CD4-positive, alpha-beta memory T cell (primary cell): Measurements from ENCODE around the gene NOS1. TPM values are rescaled to one million over a fixed set of nuclear protein-coding genes. Genes with fewer than 3 reads are reported as not detected.
"Not testable (repeated sequence)": the region's sequence is repeated elsewhere in the genome, so short reads cannot be mapped to it uniquely, and the experiment has no call there.

Experiments used
- CTCF ChIA-PET: fragments of 350-600 bp; sonication (Branson Sonifier 250); formaldehyde crosslinking; loops from one replicate; lab custom pipeline; 2021; ENCODE audit warnings: inconsistent platforms; ENCODE audit not compliant: partially characterized antibody; lab: Charles Lee
- POLR2A ChIA-PET: fragments of 350-600 bp; sonication (Branson Sonifier 250); formaldehyde crosslinking; loops from one replicate; lab custom pipeline; 2021; ENCODE audit not compliant: partially characterized antibody; lab: Charles Lee
- DNase-seq, 5 donors: peaks; one replicate each; pipeline versions ENCODE4 v3.0.0 to v3.0.0-alpha.2; 2020 to 2022; ENCODE audit warnings: mixed read lengths in 1 of 5
- H3K27ac ChIP-seq: one replicate; pipeline ENCODE4 v1.7.0; 2013; ENCODE audit warnings: low read depth, low read length
- H3K27me3 ChIP-seq: 2 replicates; pipeline ENCODE4 v1.7.0; 2013; ENCODE audit warnings: mild to moderate bottlenecking, low read length, moderate library complexity; ENCODE audit not compliant: insufficient read depth
- H3K36me3 ChIP-seq: 2 replicates; pipeline ENCODE4 v1.7.0; 2013; ENCODE audit warnings: mild to moderate bottlenecking, low read length, moderate library complexity; ENCODE audit not compliant: insufficient read depth
- H3K4me1 ChIP-seq: 2 replicates; pipeline ENCODE4 v1.7.0; 2013; ENCODE audit warnings: mild to moderate bottlenecking, low read length, moderate library complexity; ENCODE audit not compliant: insufficient read depth
- H3K4me3 ChIP-seq, 2 donors: one replicate each; pipeline ENCODE4 v1.7.0; 2013; ENCODE audit warnings: low read length in 2 of 2, mild to moderate bottlenecking in 1 of 2
- H3K9me3 ChIP-seq, 2 donors: one replicate each; pipeline ENCODE4 v1.7.0; 2013; ENCODE audit warnings: low read length in 2 of 2, control low read depth in 1 of 2; ENCODE audit not compliant: control insufficient read depth in 1 of 2
- H3K27ac Mint-ChIP-seq, 7 donors: one replicate each; pipeline ENCODE4 v1.8.0; 2020 to 2021; ENCODE audit warnings: mixed read lengths in 7 of 7, mild to moderate bottlenecking in 6 of 7, inconsistent platforms in 3 of 7, moderate library complexity in 3 of 7
- H3K27me3 Mint-ChIP-seq, 2 donors: one replicate each; pipeline ENCODE4 v1.8.0; 2020 to 2021; ENCODE audit warnings: mixed read lengths in 2 of 2
- H3K36me3 Mint-ChIP-seq, 2 donors: one replicate each; pipeline ENCODE4 v1.8.0; 2020 to 2021; ENCODE audit warnings: mixed read lengths in 2 of 2, inconsistent platforms in 1 of 2, mild to moderate bottlenecking in 1 of 2
- H3K4me1 Mint-ChIP-seq, 4 donors: one replicate each; pipeline ENCODE4 v1.8.0; 2020 to 2021; ENCODE audit warnings: mixed read lengths in 4 of 4, mild to moderate bottlenecking in 1 of 4
- H3K4me3 Mint-ChIP-seq, 8 donors: one replicate each; pipeline ENCODE4 v1.8.0; 2020 to 2021; ENCODE audit warnings: mixed read lengths in 8 of 8, mild to moderate bottlenecking in 7 of 8, moderate library complexity in 6 of 8, inconsistent platforms in 3 of 8
- H3K9me3 Mint-ChIP-seq, 8 donors: one replicate each; pipeline ENCODE4 v1.8.0; 2020 to 2021; ENCODE audit warnings: mixed read lengths in 8 of 8, mild to moderate bottlenecking in 5 of 8, inconsistent platforms in 3 of 8, moderate library complexity in 1 of 8
- intact Hi-C: fragments of 100-400 bp; cut with micrococcal nuclease; formaldehyde crosslinking; loops from one replicate; pipeline ENCODE4 v1.15.1; 2023
- polyA plus RNA-seq, 2 donors: library from polyadenylated mRNA; unstranded; fragments of 300-500 nt; fragmentation: Illumina TruSeq; gene quantifications; one replicate each; pipeline ENCODE4 v1.2.3, GENCODE V29; 2021
- total RNA-seq, 2 experiments: library from RNA; stranded (reverse); gene quantifications; one replicate each; pipeline ENCODE4 v1.2.3, GENCODE V29; 2021

NOS1 gene
- total and polyA plus RNA-seq, 4 experiments from 2014 or later, result not detected

DNA sequence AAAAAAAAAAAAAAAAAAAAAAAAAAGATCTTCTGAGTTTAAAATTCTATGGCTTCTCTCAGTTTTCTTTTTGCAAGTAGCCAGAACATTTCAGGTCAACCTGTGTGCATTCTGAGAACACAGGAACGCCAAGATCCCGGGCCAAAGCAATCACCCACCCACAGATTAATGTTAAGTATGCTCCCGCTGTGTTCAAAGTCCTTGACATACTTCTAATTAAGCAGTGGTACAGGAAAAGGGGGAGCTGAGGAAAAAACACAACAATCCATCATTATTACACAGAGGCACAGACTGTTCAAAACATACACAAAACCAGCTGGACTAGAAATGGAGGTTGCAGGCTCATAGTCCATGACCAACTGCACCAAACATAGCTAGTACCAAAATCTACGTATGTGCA is 174.0 kb downstream of the NOS1 start:
- ChIA-PET CTCF (interaction anchor here (1.1 kb wide), 1 partner anchor 16 kb away, joined by 3 read pairs; no protein-coding TSS in a partner anchor), POLR2A (interaction anchor here (0.7 kb wide), 1 partner anchor 468 kb away, joined by 3 read pairs; no protein-coding TSS in a partner anchor)
- Mint-ChIP-seq H3K9me3 (no peaks in the 10 kb centered on the region), H3K4me1 (peaks cover 19 to 54% (median 31%) of the 10 kb centered on the region in 4 donors), H3K27me3 (no peaks in the 10 kb centered on the region), H3K4me3 (peak overlapping the region in 2 of 8 donors; percentile 36 to 46), H3K36me3 (peaks cover 26 to 42% of the 10 kb centered on the region in 2 donors), H3K27ac (peak overlapping the region in 1 of 7 donors; percentile 66)
- peaks cover 20% of the 10 kb centered on the region for H3K36me3 ChIP-seq
- H3K27me3 ChIP-seq, result no peaks in the 10 kb centered on the region
- H3K9me3 ChIP-seq, result no peaks in the 10 kb centered on the region
- H3K27ac ChIP-seq, result no peak overlapping the region
- DNase-seq, result no peak
- H3K4me1 ChIP-seq, result peaks cover 26% of the 10 kb centered on the region
- no peak overlapping the region for H3K4me3 ChIP-seq
- intact Hi-C loops, result no loop called here

DNA sequence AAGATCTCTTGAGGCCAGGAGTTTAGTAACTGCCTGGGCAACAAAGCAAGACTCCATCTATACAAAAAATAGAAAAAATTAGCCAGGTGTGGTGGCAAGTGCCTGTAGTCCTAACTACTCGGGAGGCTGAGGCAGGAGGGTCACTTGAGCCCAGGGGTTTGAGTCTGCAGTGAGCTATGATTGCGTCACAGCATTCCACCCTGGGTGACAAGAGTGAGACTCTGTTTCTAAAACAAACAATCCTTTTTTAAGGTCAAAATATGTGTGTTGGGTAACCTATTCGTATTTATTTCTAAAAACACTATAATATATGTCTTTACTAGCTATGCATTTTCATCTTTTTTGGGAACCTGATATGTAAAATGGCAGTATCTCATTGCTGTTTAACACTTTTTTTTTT is 178.6 kb downstream of the NOS1 start:
- H3K27ac Mint-ChIP-seq, result no peak overlapping the region
- no peaks in the 10 kb centered on the region for H3K9me3 Mint-ChIP-seq
- peaks cover 15 to 31% (median 17%) of the 10 kb centered on the region in 4 donors for H3K4me1 Mint-ChIP-seq
- no peak overlapping the region for H3K4me3 Mint-ChIP-seq
- DNase-seq, result no peak
- intact Hi-C loops, result no loop called here
- no peaks in the 10 kb centered on the region for H3K9me3 ChIP-seq
- H3K27me3 Mint-ChIP-seq, result no peaks in the 10 kb centered on the region
- H3K27me3 ChIP-seq, result no peaks in the 10 kb centered on the region
- POLR2A ChIA-PET, result no interaction called here
- H3K36me3 Mint-ChIP-seq, result peaks cover 61 to 69% of the 10 kb centered on the region in 2 donors
- no peak overlapping the region for H3K27ac ChIP-seq
- CTCF ChIA-PET, result no interaction called here
- no peak overlapping the region for H3K4me3 ChIP-seq
- peaks cover 5% of the 10 kb centered on the region for H3K4me1 ChIP-seq
- H3K36me3 ChIP-seq, result peaks cover 50% of the 10 kb centered on the region

DNA sequence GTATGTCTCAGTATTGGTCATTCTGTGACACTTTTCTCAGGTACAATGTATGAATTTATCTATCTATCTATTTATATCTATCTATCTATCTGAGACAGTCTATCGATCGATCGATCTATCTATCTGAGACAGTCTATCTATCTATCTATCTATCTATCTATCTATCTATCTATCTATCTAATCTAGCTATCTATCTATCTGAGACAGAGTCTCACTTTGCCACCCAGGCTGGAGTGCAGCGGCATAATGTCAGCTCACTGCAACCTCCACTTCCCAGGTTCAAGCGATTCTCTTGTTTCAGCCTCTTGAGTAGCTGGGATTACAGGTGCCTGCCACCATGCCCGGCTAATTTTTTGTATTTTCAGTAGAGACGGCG is 180.0 kb downstream of the NOS1 start:
- H3K27ac ChIP-seq, H3K4me1 ChIP-seq, H3K9me3 Mint-ChIP-seq, H3K27me3 ChIP-seq, H3K4me3 Mint-ChIP-seq, POLR2A ChIA-PET, intact Hi-C loops, CTCF ChIA-PET, H3K27me3 Mint-ChIP-seq, H3K27ac Mint-ChIP-seq, H3K9me3 ChIP-seq, DNase-seq, H3K4me3 ChIP-seq: not testable (repeated sequence)
- peaks cover 61 to 76% of the 10 kb centered on the region in 2 donors for H3K36me3 Mint-ChIP-seq
- peaks cover 64% of the 10 kb centered on the region for H3K36me3 ChIP-seq
- H3K4me1 Mint-ChIP-seq, result peaks cover 10 to 23% (median 13%) of the 10 kb centered on the region in 4 donors

DNA sequence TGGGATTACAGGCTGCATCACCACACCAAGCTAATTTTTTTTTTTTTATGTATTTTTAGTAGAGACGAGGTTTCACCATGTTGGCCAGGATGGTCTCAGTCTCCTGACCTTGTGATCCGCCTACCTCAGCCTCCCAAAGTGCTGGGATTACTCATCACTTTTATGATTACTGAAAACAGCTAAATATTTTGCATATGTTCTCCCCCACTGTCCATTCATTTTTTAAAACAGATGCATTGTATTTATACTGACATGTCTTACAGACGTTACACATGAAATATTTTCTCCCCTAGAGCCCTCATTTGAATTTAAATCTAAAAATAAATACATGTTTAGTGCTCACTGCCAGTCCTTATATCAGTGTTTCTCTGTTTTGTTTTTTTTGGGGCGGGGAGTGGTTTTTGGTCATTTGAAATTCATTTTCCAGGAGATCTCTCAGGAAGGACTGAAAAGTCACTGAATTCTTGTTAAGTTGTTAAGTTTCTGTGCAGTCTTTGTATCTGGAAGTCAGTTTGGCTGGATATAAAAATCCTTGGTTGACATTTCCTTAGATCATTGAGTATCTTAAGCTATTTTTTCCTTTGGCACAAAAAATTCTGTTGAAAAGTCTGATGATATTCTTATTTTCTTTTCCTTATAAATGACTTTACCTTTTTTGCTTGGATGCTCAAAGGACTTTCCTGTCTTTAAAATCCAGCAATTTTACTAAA is 180.5 kb downstream of the NOS1 start:
- intact Hi-C loops, result no loop called here
- H3K27ac ChIP-seq, result no peak overlapping the region
- peaks cover 64 to 76% of the 10 kb centered on the region in 2 donors for H3K36me3 Mint-ChIP-seq
- ChIA-PET POLR2A (no interaction called here), CTCF (no interaction called here)
- H3K27me3 Mint-ChIP-seq, result no peaks in the 10 kb centered on the region
- H3K36me3 ChIP-seq, result peaks cover 69% of the 10 kb centered on the region
- H3K4me3 Mint-ChIP-seq, result no peak overlapping the region
- peak overlapping the region in 2 of 7 donors; percentile 49 to 56 for H3K27ac Mint-ChIP-seq
- no peaks in the 10 kb centered on the region for H3K4me1 ChIP-seq
- no peaks in the 10 kb centered on the region for H3K27me3 ChIP-seq
- no peaks in the 10 kb centered on the region for H3K9me3 Mint-ChIP-seq
- peaks cover 8 to 20% (median 16%) of the 10 kb centered on the region in 4 donors for H3K4me1 Mint-ChIP-seq
- DNase-seq, result no peak
- H3K9me3 ChIP-seq, result no peaks in the 10 kb centered on the region
- H3K4me3 ChIP-seq, result no peak overlapping the region

DNA sequence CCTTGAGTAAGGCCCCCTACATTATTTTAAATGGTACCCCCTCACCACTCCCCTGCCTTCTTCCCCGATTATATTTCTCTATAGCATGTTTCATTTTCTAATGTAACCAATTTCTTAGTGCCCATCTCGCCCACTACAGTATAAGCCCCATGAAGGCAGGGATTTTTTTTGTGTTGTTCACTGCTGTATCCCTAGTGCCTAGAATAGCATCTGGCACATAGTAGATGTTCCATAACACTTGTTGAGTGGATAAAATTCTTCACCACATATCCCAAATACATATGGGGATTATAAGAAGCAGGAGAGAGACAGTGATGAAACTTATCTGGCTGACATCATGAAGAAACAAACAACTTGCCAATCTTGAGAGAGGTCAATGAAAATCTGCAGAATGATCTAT is 182.7 kb downstream of the NOS1 start:
- H3K36me3 Mint-ChIP-seq, result peaks cover 64 to 84% of the 10 kb centered on the region in 2 donors
- no peak for DNase-seq
- no peak overlapping the region for H3K4me3 Mint-ChIP-seq
- Histone ChIP-seq H3K27ac (no peak overlapping the region), H3K4me1 (no peaks in the 10 kb centered on the region), H3K36me3 (peaks cover 77% of the 10 kb centered on the region), H3K4me3 (no peak overlapping the region), H3K9me3 (no peaks in the 10 kb centered on the region), H3K27me3 (no peaks in the 10 kb centered on the region)
- CTCF ChIA-PET, result no interaction called here
- intact Hi-C loops, result no loop called here
- no peaks in the 10 kb centered on the region for H3K27me3 Mint-ChIP-seq
- H3K9me3 Mint-ChIP-seq, result no peaks in the 10 kb centered on the region
- no peak overlapping the region for H3K27ac Mint-ChIP-seq
- peaks cover 4 to 16% (median 15%) of the 10 kb centered on the region in 4 donors for H3K4me1 Mint-ChIP-seq
- POLR2A ChIA-PET, result no interaction called here

DNA sequence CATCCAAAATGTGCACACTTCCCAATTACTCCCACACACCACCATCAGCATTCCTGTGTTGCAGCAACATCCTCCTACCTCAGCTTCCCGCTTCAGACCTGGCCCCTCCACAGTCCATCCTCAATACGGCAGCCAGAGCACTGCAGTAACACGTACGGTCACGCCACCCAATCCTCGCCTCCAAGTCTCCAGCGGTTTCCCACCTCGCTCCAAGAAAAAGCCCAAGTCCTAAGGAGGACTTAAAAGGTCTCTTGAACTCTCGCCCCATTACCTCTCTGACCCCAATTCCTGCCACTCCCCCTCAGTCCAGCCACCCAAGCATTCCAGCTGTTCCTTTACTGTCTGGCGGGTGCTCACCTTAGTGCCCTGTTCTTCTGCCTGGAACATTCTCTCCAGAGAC is 183.1 kb downstream of the NOS1 start:
- no peaks in the 10 kb centered on the region for H3K9me3 Mint-ChIP-seq
- H3K4me1 ChIP-seq, result no peaks in the 10 kb centered on the region
- H3K27me3 Mint-ChIP-seq, result no peaks in the 10 kb centered on the region
- peaks cover 72% of the 10 kb centered on the region for H3K36me3 ChIP-seq
- no peaks in the 10 kb centered on the region for H3K27me3 ChIP-seq
- ChIA-PET CTCF (no interaction called here), POLR2A (no interaction called here)
- H3K4me3 ChIP-seq, result no peak overlapping the region
- DNase-seq, result no peak
- H3K4me3 Mint-ChIP-seq, result no peak overlapping the region
- no peak overlapping the region for H3K27ac ChIP-seq
- intact Hi-C loops, result no loop called here
- H3K9me3 ChIP-seq, result no peaks in the 10 kb centered on the region
- peaks cover 4 to 17% (median 15%) of the 10 kb centered on the region in 4 donors for H3K4me1 Mint-ChIP-seq
- H3K27ac Mint-ChIP-seq, result no peak overlapping the region
- H3K36me3 Mint-ChIP-seq, result peaks cover 64 to 84% of the 10 kb centered on the region in 2 donors

DNA sequence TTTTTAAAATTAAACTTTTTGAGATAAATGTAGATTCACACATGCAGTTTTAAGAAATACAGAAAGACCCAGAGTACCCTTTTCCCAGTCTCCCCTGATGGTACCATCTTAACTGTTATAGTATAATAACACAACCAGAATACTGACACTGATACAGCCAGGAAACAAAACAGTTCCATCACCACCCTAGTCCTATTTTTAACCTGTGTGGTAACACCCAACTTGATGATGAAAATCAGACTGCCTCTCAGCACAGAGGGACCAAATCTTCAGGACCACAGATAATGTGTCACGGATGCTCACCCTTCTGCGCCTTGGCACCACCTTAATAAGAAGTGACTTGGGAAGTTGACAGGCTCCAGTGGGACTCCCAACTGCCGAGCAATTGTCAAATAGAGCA is 189.3 kb downstream of the NOS1 start:
- Histone ChIP-seq H3K36me3 (peaks cover 55% of the 10 kb centered on the region), H3K27ac (no peak overlapping the region), H3K4me3 (no peak overlapping the region), H3K27me3 (no peaks in the 10 kb centered on the region), H3K9me3 (no peaks in the 10 kb centered on the region), H3K4me1 (no peaks in the 10 kb centered on the region)
- Mint-ChIP-seq H3K4me1 (peaks cover 2 to 12% (median 9%) of the 10 kb centered on the region in 4 donors), H3K4me3 (no peak overlapping the region), H3K9me3 (no peaks in the 10 kb centered on the region), H3K36me3 (peaks cover 56 to 88% of the 10 kb centered on the region in 2 donors), H3K27ac (peak overlapping the region in 1 of 7 donors; percentile 36), H3K27me3 (no peaks in the 10 kb centered on the region)
- intact Hi-C loops, result no loop called here
- POLR2A ChIA-PET, result no interaction called here
- no peak for DNase-seq
- CTCF ChIA-PET, result interaction anchor here (0.7 kb wide), 1 partner anchor 15 kb away, joined by 3 read pairs; no protein-coding TSS in a partner anchor
